Adrenal gland (tissue), 5 donors: ENCODE data around the gene SLC4A3.

ENCODE experiments used
- CTCF ChIP-seq, 6 experiments: fragments of 450-650 bp in 4 of 6; fragments of 200-600 bp in 2 of 6; sonication (generic) in 1 of 6; IDR thresholded peaks; 1 replicate in 5 of 6; 2 replicates in 1 of 6; pipeline versions ENCODE4 v1.5.1 to v1.8.0; 2016 to 2021; ENCODE audit warnings: antibody characterized with exemption in 6 of 6, mild to moderate bottlenecking in 2 of 6, moderate library complexity in 1 of 6
- POLR2A ChIP-seq, 2 donors: fragments of 450-650 bp; IDR thresholded peaks; one replicate each; pipeline ENCODE4 v1.6.1; 2017; ENCODE audit warnings: antibody characterized with exemption in 2 of 2, mild to moderate bottlenecking in 2 of 2, moderate library complexity in 1 of 2
- donor health status: DM: no; HTN: no; CAD: no.

- TF ChIP-seq POLR2A (IDR thresholded peaks at IDR 0.05) (no peak), CTCF (IDR thresholded peaks at IDR 0.05) (peak; percentile 99 to 100 (median 100))
Measured at GRCh38 chr2:219642465-219643083, 15.1 kb downstream of the SLC4A3 start.
